GM12873 (cell line): ENCODE data around the gene MUC4.

Experiments used
- CTCF ChIP-seq: IDR thresholded peaks from 2 replicates; pipeline ENCODE4 v1.5.1; 2012; ENCODE audit warnings: low read depth, mild to moderate bottlenecking, moderate library complexity, low read length, control low read depth; ENCODE audit not compliant: insufficient read depth; ENCODE audit errors: missing control alignments

The MUC4 gene

DNA sequence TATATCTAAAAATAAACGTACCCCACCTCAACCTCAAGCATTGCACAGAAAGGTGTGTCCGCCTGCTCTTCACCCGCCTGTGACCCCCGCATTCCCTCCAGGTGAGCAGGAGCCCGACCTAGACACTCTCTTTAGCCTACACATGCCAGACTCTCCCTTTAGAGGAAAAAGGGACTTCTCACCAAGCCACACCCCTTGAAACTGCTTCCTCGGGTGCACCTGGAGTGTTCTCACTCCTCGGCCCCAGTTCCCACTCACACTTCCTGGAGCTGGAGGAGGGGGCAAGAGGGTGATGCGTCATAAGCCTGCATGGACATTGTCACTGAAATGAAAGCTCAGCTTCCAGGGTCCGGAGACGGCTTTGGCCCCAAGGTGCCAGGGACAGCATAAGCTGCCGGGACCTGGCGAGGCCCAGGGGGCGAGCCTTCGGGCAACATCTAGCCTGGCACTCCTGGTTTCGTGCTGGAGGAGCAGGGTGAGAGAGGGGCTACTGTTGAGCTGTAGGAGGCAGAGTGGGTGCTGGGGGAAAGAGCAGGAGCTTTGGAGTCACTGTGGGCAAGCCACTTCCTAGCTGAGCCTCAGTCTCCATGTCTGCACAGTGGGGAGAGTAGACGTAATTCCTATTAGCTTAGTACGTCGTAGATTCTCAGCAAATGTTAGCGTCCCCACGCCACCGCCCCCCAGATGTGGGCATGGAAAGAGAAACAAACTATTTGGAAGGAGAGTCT lies 9.8 kb upstream of the MUC4 start:
- no peak for TF ChIP-seq CTCF

GRCh38 chr3:195820901-195821300 lies 9.2 kb upstream of the MUC4 start:
- TF ChIP-seq CTCF, result no peak

- TF ChIP-seq CTCF, result no peak
Measured at GRCh38 chr3:195820186-195820585, 8.5 kb upstream of the MUC4 start.

- TF ChIP-seq CTCF, result no peak
Measured at GRCh38 chr3:195818301-195818700, 6.6 kb upstream of the MUC4 start.

GRCh38 chr3:195817578-195818135 lies 5.9 kb upstream of the MUC4 start:
- no peak for TF ChIP-seq CTCF

GRCh38 chr3:195815169-195815771 lies 3.5 kb upstream of the MUC4 start:
- TF ChIP-seq CTCF, result no peak

- no peak for TF ChIP-seq CTCF
Measured at GRCh38 chr3:195813916-195814640, 2.3 kb upstream of the MUC4 start.
